A549 (cell line): ENCODE results near the gene IRX4. TPM values are rescaled to one million over a fixed set of nuclear protein-coding genes. Genes with fewer than 3 reads are reported as not detected.

Experiments
- ATAC-seq, 2 experiments: fragments of 200-7000 bp in 1 of 2; fragments of >200 bp in 1 of 2; cut with Nextera tagmentation in 1 of 2; cut with Tn5 transposase in 1 of 2; 3 replicates each; pipeline versions ENCODE4 v1.8.0 to v1.9.1; 2018 to 2020; ENCODE audit warnings: mild to moderate bottlenecking in 1 of 2, moderate library complexity in 1 of 2
- CTCF ChIA-PET: fragments of 300-600 bp; sonication (Branson Sonifier 250); formaldehyde crosslinking; extraction: SDS; loops from one replicate; lab custom pipeline; 2021; ENCODE audit warnings: antibody characterized with exemption, inconsistent platforms; lab: Yijun Ruan, JAX
- POLR2A ChIA-PET: fragments of 350-600 bp; formaldehyde crosslinking; extraction: SDS; loops from one replicate; lab custom pipeline; 2021; ENCODE audit warnings: antibody characterized with exemption, inconsistent platforms; lab: Yijun Ruan, JAX
- DNase-seq, 2 experiments: peaks; one replicate each; pipeline versions ENCODE4 v3.0.0 to v3.0.0-alpha.2; 2011 to 2016; ENCODE audit warnings: low read depth in 1 of 2, low spot score in 1 of 2
- FAIRE-seq: peaks from 2 replicates; lab custom pipeline; 2011; peaks lifted over from hg19 to GRCh38; lab: Jason Lieb, UNC
- H3K27ac ChIP-seq, 2 experiments: fragments of >200 bp; sonication (Bioruptor Twin); formaldehyde crosslinking; 3 replicates each; pipeline ENCODE4 v1.5.1; 2016 to 2017
- H3K4me1 ChIP-seq: fragments of >200 bp; sonication (Bioruptor Twin); formaldehyde crosslinking; 3 replicates; pipeline ENCODE4 v1.6.1; 2016
- H3K4me2 ChIP-seq: fragments of >200 bp; sonication (Bioruptor Twin); formaldehyde crosslinking; 3 replicates; pipeline ENCODE4 v1.6.1; 2016
- H3K4me3 ChIP-seq: fragments of >200 bp; sonication (Bioruptor Twin); formaldehyde crosslinking; 3 replicates; pipeline ENCODE4 v1.5.1; 2016
- H3K9me3 ChIP-seq: fragments of >200 bp; sonication (Bioruptor Twin); formaldehyde crosslinking; 3 replicates; pipeline ENCODE4 v1.6.1; 2016
- BHLHE40 ChIP-seq: IDR thresholded peaks from 2 replicates; pipeline ENCODE4 v1.6.1; 2012; ENCODE audit warnings: low read depth, low read length, inconsistent platforms
- CBX2 ChIP-seq: fragments of 200-600 bp; sonication (generic); IDR thresholded peaks from 2 replicates; pipeline ENCODE4 v1.6.1; 2016; ENCODE audit warnings: low read depth, mild to moderate bottlenecking, borderline replicate concordance
- CBX8 ChIP-seq: fragments of 200-600 bp; sonication (generic); IDR thresholded peaks from 2 replicates; pipeline ENCODE4 v1.6.1; 2016
- CEBPB ChIP-seq, 2 experiments: fragments of >200 bp in 1 of 2; sonication (Bioruptor Twin) in 1 of 2; formaldehyde crosslinking in 1 of 2; IDR thresholded peaks; 2 replicates each; pipeline ENCODE4 v1.6.1; 2012 to 2016
- CHD4 ChIP-seq: fragments of 200-600 bp; sonication (generic); IDR thresholded peaks from 2 replicates; pipeline ENCODE4 v1.6.1; 2016; ENCODE audit warnings: antibody characterized with exemption, mild to moderate bottlenecking, borderline replicate concordance
- ESRRA ChIP-seq: fragments of 150-350 bp; IDR thresholded peaks from 2 replicates; pipeline ENCODE4 v1.6.1; 2014; ENCODE audit warnings: mild to moderate bottlenecking, low read length, borderline replicate concordance
- FOSB ChIP-seq: fragments of 250-450 bp; sonication (Bioruptor Pico); IDR thresholded peaks from 2 replicates; pipeline ENCODE4 v1.5.0; 2020; ENCODE audit warnings: mild to moderate bottlenecking, moderate library complexity
- HDAC2 ChIP-seq: fragments of 200-600 bp; sonication (generic); IDR thresholded peaks from 2 replicates; pipeline ENCODE4 v1.6.1; 2016
- HES2 ChIP-seq: fragments of >200 bp; sonication (Bioruptor Twin); formaldehyde crosslinking; IDR thresholded peaks from 2 replicates; pipeline ENCODE4 v1.6.1; 2016
- HEYL ChIP-seq: fragments of 250-450 bp; sonication (Bioruptor Pico); IDR thresholded peaks from 2 replicates; pipeline ENCODE4 v1.8.0; 2021; ENCODE audit warnings: mild to moderate bottlenecking, moderate library complexity
- HMGXB4 ChIP-seq: fragments of 250-450 bp; sonication (Bioruptor Pico); IDR thresholded peaks from 2 replicates; pipeline ENCODE4 v1.5.0; 2021; ENCODE audit warnings: mild to moderate bottlenecking, moderate library complexity, borderline replicate concordance
- HOXA7 ChIP-seq: fragments of 250-450 bp; sonication (Bioruptor Pico); IDR thresholded peaks from 2 replicates; pipeline ENCODE4 v1.5.0; 2020; ENCODE audit warnings: mild to moderate bottlenecking, moderate library complexity
- HOXB5 ChIP-seq: fragments of 250-450 bp; sonication (Bioruptor Pico); IDR thresholded peaks from 2 replicates; pipeline ENCODE4 v1.5.0; 2020; ENCODE audit warnings: mild to moderate bottlenecking, moderate library complexity
- JUN ChIP-seq, 2 experiments: fragments of >200 bp; sonication (Bioruptor Twin); formaldehyde crosslinking; IDR thresholded peaks; 2 replicates in 1 of 2; 3 replicates in 1 of 2; pipeline ENCODE4 v1.6.1; 2016 to 2017
- JUNB ChIP-seq: fragments of >200 bp; sonication (Bioruptor Twin); formaldehyde crosslinking; IDR thresholded peaks from 2 replicates; pipeline ENCODE4 v1.6.1; 2016
- MYC ChIP-seq: IDR thresholded peaks from 2 replicates; pipeline ENCODE4 v1.6.1; 2012; ENCODE audit warnings: mild to moderate bottlenecking, inconsistent platforms, low read length, improper control_type of control experiment, borderline replicate concordance
- NR3C1 ChIP-seq: fragments of >200 bp; sonication (Bioruptor Twin); formaldehyde crosslinking; IDR thresholded peaks from 3 replicates; pipeline ENCODE4 v1.6.1; 2017
- PBX3 ChIP-seq: IDR thresholded peaks from 2 replicates; pipeline ENCODE4 v1.6.1; 2012
- POLR2A ChIP-seq: IDR thresholded peaks from 2 replicates; pipeline ENCODE4 v1.6.1; 2012; ENCODE audit warnings: mild to moderate bottlenecking, low read length
- POLR2AphosphoS2 ChIP-seq: conservative IDR thresholded peaks from 2 replicates; pipeline ENCODE4 v1.6.1; 2012; ENCODE audit warnings: low read length, improper control_type of control experiment, inconsistent platforms
- RARB ChIP-seq: fragments of 250-450 bp; sonication (Bioruptor Pico); IDR thresholded peaks from 2 replicates; pipeline ENCODE4 v1.8.0; 2021; ENCODE audit warnings: mild to moderate bottlenecking, moderate library complexity
- RCOR1 ChIP-seq: fragments of 150-350 bp; IDR thresholded peaks from 2 replicates; pipeline ENCODE4 v1.6.1; 2014; ENCODE audit warnings: antibody characterized with exemption, low read length, low read depth
- RNF2 ChIP-seq: fragments of 200-600 bp; sonication (generic); IDR thresholded peaks from 2 replicates; pipeline ENCODE4 v1.6.1; 2016; ENCODE audit warnings: low read depth, mild to moderate bottlenecking, antibody characterized with exemption, moderate library complexity, borderline replicate concordance
- SMC3 ChIP-seq: fragments of >200 bp; sonication (Bioruptor Twin); formaldehyde crosslinking; IDR thresholded peaks from 3 replicates; pipeline ENCODE4 v1.6.1; 2018; ENCODE audit warnings: inconsistent platforms
- TFCP2L1 ChIP-seq: fragments of 250-450 bp; sonication (Bioruptor Pico); IDR thresholded peaks from 2 replicates; pipeline ENCODE4 v1.5.0; 2021; ENCODE audit warnings: mild to moderate bottlenecking
- TP53 ChIP-seq: fragments of 250-450 bp; sonication (Bioruptor Pico); IDR thresholded peaks from 2 replicates; pipeline ENCODE4 v1.5.0; 2021; ENCODE audit warnings: mild to moderate bottlenecking, moderate library complexity
- ZFP36 ChIP-seq: fragments of 450-650 bp; IDR thresholded peaks from 2 replicates; pipeline ENCODE4 v1.6.1; 2014; ENCODE audit warnings: borderline replicate concordance; ENCODE audit not compliant: partially characterized antibody
- ZNF302 ChIP-seq: fragments of 250-450 bp; sonication (Bioruptor Pico); IDR thresholded peaks from 2 replicates; pipeline ENCODE4 v1.9.0; 2021; ENCODE audit warnings: inconsistent platforms, mild to moderate bottlenecking, moderate library complexity
- ZSCAN20 ChIP-seq: fragments of 250-450 bp; sonication (Bioruptor Pico); IDR thresholded peaks from 2 replicates; pipeline ENCODE4 v1.8.0; 2022; ENCODE audit warnings: mild to moderate bottlenecking, moderate library complexity
- WGBS: methylation state at CpG from one replicate; pipeline ENCODE4 v1.1.6; 2017; ENCODE audit errors: missing lambda C conversion rate; 5-methylcytosine and 5-hydroxymethylcytosine counted together
- polyA plus RNA-seq, 4 experiments: library from polyadenylated mRNA; depleted of rRNA in 3 of 4; stranded (reverse); fragments of >200 nt; fragmentation: RNase III in 1 of 4; extraction: RNeasy Plus Mini Kit Qiagen cat#74134 plus additional on column Dnase treatment in 1 of 4; gene quantifications; 2 replicates in 3 of 4; 3 replicates in 1 of 4; pipeline ENCODE4 v1.2.3, GENCODE V29; 2011 to 2017

The IRX4 gene
- polyA plus RNA-seq, 2 of the 4 experiments (the other 2 are of a cell fraction): 0.04 to 0.06 TPM

GRCh38 chr5:1853531-1853930 lies 29.2 kb downstream of the IRX4 start:
- CTCF ChIA-PET: no interaction called here
- H3K9me3 ChIP-seq: no peaks in the 10 kb centered on the region
- DNase-seq (no peak), ATAC-seq (no peak), FAIRE-seq (no peak)
- no peak overlapping the region for H3K4me3 ChIP-seq
- POLR2A ChIA-PET: no interaction called here
- 21% methylated on average over 8 of the region's 8 CpGs for WGBS
- H3K4me2 ChIP-seq: no peak overlapping the region
- no peak for TF ChIP-seq HOXA7 (CRISPR knock-in tag)
- TF ChIP-seq CEBPB (IDR thresholded peaks at IDR 0.05): no peak
- no peak for TF ChIP-seq CBX2
- TF ChIP-seq RARB (CRISPR knock-in tag): no peak
- TF ChIP-seq JUNB: no peak
- TF ChIP-seq ZSCAN20 (CRISPR knock-in tag): no peak
- TF ChIP-seq CHD4: no peak
- no peak for TF ChIP-seq FOSB (CRISPR knock-in tag)
- TF ChIP-seq HDAC2: no peak
- TF ChIP-seq, all 56 proteins: peak for 0
- no peak overlapping the region for H3K27ac ChIP-seq
- H3K4me1 ChIP-seq: no peaks in the 10 kb centered on the region

GRCh38 chr5:1852324-1852947 lies 30.3 kb downstream of the IRX4 start:
- Histone ChIP-seq H3K27ac (no peak overlapping the region), H3K4me3 (no peak overlapping the region)
- POLR2A ChIA-PET: no interaction called here
- no peak for TF ChIP-seq TFCP2L1 (CRISPR knock-in tag)
- no peak for TF ChIP-seq HES2
- no peak for TF ChIP-seq ESRRA
- no peak for TF ChIP-seq JUN (IDR thresholded peaks at IDR 0.05)
- TF ChIP-seq BHLHE40: no peak
- TF ChIP-seq ZFP36: no peak
- TF ChIP-seq, all 56 proteins: peak for 0
- no peak for FAIRE-seq
- no peak overlapping the region for H3K4me2 ChIP-seq
- H3K4me1 ChIP-seq: no peaks in the 10 kb centered on the region
- CTCF ChIA-PET: no interaction called here
- no peak for ATAC-seq
- WGBS: 29% methylated on average over 3 of the region's 23 CpGs
- H3K9me3 ChIP-seq: no peaks in the 10 kb centered on the region
- DNase-seq: no peak

GRCh38 chr5:1851290-1851934 lies 31.3 kb downstream of the IRX4 start:
- no peaks in the 10 kb centered on the region for H3K4me1 ChIP-seq
- FAIRE-seq (no peak), ATAC-seq (no peak), DNase-seq (no peak)
- no peak overlapping the region for H3K27ac ChIP-seq
- 38% methylated on average over 22 of the region's 34 CpGs for WGBS
- TF ChIP-seq POLR2A: no peak
- TF ChIP-seq POLR2AphosphoS2: no peak
- TF ChIP-seq RNF2: no peak
- TF ChIP-seq HEYL (CRISPR knock-in tag): no peak
- TF ChIP-seq HES2: no peak
- TF ChIP-seq ZNF302 (CRISPR knock-in tag): no peak
- TF ChIP-seq MYC: no peak
- no peak for TF ChIP-seq ZSCAN20 (CRISPR knock-in tag)
- no peak for TF ChIP-seq SMC3
- no peak for TF ChIP-seq CBX8
- no peak for TF ChIP-seq NR3C1
- TF ChIP-seq ESRRA: no peak
- TF ChIP-seq TP53 (CRISPR knock-in tag): no peak
- no peak for TF ChIP-seq HMGXB4 (CRISPR knock-in tag)
- no peak for TF ChIP-seq RCOR1
- TF ChIP-seq RARB (CRISPR knock-in tag): no peak
- TF ChIP-seq HOXB5 (CRISPR knock-in tag): no peak
- no peak for TF ChIP-seq PBX3
- H3K9me3 ChIP-seq: no peaks in the 10 kb centered on the region
- ChIA-PET CTCF (no interaction called here), POLR2A (interaction anchor here (0.6 kb wide), 1 partner anchor 23 kb away, joined by 3 read pairs; no protein-coding TSS in a partner anchor)
- no peak overlapping the region for H3K4me3 ChIP-seq
- H3K4me2 ChIP-seq: no peak overlapping the region
